D721Med (cell line): ENCODE results near the gene SEMA4G.
A peak's percentile ranks its signal among the peaks of the same experiment; 100 is the strongest.

ENCODE experiments used
- DNase-seq: peaks from one replicate; pipeline ENCODE4 v3.0.0; 2011; ENCODE audit warnings: low spot score; ENCODE audit not compliant: insufficient read length
- FAIRE-seq: peaks from 2 replicates; lab custom pipeline; 2011; peaks lifted over from hg19 to GRCh38; lab: Jason Lieb, UNC
- CTCF ChIP-seq: IDR thresholded peaks from 2 replicates; pipeline ENCODE4 v1.5.1; 2012; ENCODE audit warnings: mild to moderate bottlenecking, control low read depth; ENCODE audit not compliant: insufficient read depth; ENCODE audit errors: missing control alignments

Gene SEMA4G

GRCh38 chr10:101007099-101007711, 37.9 kb downstream of the SEMA4G start:
- no peak for FAIRE-seq

GRCh38 chr10:101007915-101008822, 38.9 kb downstream of the SEMA4G start:
- DNase-seq (no peak), FAIRE-seq (no peak)

More at GRCh38 chr10:101007099-101007711, 37.9 kb downstream of the SEMA4G start:
- no peak for TF ChIP-seq CTCF
- no peak for DNase-seq

GRCh38 chr10:101008823-101009423, 39.6 kb downstream of the SEMA4G start:
- FAIRE-seq (no peak), DNase-seq (no peak)
- no peak for TF ChIP-seq CTCF

More at GRCh38 chr10:101007915-101008822, 38.9 kb downstream of the SEMA4G start:
- no peak for TF ChIP-seq CTCF

- DNase-seq (no peak), FAIRE-seq (no peak)
- no peak for TF ChIP-seq CTCF
These were observed 41.0 kb downstream of the SEMA4G start for GRCh38 chr10:101010329-101010728.

- no peak for TF ChIP-seq CTCF
- no peak for DNase-seq
- no peak for FAIRE-seq
These were observed 42.5 kb downstream of the SEMA4G start for GRCh38 chr10:101011517-101012423.

GRCh38 chr10:101012525-101013364, 43.4 kb downstream of the SEMA4G start:
- DNase-seq (peak; percentile 71), FAIRE-seq (no peak)
- TF ChIP-seq CTCF = peak; percentile 98
